D341Med (cell line): ENCODE results near the gene CCDC70.
"Not testable (repeated sequence)": the region's sequence is repeated elsewhere in the genome, so short reads cannot be mapped to it uniquely, and the experiment has no call there.

ENCODE experiments used
- DNase-seq: peaks from one replicate; pipeline ENCODE4 v3.0.0; 2012; ENCODE audit warnings: low spot score

Gene CCDC70

DNA sequence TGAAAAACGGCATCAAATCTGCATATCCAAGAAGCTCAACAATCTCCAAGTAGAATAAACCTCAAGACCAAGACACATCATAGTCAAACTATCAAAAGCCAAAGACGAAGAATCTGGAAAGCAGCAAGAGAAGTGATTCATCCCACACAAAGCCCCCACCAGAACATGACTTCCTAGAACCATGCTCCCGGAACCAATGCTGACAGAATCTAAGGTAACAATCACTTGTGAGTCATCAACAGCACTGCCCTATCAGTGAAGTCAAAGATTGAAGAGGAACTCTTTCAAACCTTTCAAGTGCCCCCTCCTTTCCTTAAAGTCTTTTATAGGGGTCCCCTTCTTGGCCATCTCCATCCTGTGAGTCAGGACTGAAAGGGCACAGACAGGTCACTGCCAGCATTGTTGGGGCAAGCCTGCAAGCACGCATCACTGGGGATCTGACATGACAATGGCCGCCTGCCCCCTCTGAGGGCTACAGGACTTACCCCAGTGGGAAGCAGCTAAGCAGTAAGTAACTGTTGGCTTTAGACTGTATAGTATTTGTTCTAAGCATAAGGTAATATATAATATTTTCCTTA lies at the start of gene CCDC70:
CCDC70 (plus strand) TSS at position 247 of the 578 bp plus-strand sequence. CDS start 3,443 bp downstream, outside the sequence.
- no peak for DNase-seq

DNA sequence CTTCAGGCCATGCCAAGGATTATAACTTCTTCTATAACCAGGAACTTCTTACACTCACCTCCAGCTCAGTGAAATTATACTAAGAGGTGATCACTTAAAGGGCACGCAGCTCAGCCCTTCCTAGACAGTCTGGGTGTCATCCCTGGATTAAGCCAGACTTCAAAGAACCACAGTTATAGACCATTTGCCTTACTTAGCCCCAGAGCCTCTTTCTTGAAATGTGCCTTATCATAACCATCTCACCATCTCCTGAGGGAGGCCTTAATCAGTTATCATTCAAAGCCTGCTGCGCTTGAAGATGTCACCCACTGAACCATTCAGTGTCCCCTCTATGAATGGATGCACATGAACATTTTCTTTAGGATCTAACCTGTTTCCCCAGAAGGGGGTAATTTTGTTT lies 47.7 kb upstream of the CCDC70 start:
- no peak for DNase-seq

DNA sequence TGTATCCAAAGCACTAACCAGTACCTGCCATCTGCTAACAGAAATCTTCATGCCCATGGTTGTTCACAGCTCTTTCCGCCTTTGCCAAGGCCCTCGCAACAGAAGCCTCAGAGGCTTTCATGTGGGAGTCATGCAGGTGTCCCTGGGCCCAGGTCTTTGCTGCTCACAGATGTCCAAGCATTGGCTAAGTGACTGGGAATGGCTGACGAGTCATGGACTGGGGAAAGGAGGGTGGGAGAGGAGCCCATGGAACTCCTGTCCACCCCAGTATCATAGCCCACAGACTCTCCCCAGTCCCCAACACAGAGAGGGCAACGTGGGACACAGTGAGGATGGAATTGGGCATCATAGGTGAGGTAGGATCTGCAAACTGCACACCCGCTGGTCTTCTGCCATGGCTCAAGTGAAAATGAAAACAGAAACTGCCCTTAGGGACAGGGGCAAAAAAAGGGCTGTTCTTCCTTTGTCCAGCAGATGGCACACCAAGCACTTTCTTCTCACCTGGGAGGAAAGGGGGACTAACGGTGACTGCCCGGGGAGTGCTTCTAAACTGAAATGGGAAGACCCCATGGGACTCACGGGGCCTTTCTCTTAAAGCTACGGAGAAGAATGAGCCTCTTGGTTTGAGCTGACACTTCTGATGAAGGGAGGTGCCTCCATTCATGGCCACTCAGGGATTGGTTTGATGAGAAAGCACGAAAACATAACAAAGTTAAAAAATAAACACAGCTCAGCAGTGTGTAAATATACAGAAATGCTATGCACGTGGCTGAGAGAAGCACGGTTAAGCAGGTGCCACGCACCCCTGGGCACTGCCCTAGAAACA lies 46.7 kb upstream of the CCDC70 start:
- DNase-seq = peak; percentile 81

DNA sequence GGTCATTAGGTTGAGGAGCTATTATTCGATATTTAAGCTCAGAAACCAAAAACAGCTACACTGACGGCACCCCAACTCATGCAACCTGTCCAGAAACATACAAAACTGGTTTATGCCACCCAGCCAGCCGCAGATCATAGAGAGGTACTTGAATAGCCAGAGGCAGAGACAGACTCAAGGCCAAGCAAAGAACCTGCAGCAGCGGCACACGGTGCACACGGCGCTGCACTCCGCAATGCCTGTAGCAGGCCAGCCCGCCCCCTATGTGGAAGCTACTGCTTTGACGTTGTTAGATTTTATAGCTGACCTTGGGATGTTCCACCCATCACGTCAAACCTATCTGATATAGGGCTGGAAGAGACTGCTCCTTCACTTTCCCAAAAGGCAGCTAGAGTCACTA lies 45.9 kb upstream of the CCDC70 start:
- no peak for DNase-seq

GRCh38 chr13:51816604-51817249 lies 45.0 kb upstream of the CCDC70 start:
- no peak for DNase-seq

- DNase-seq = no peak
Measured at GRCh38 chr13:51817717-51818116, 44.1 kb upstream of the CCDC70 start.

- DNase-seq = no peak
Measured at GRCh38 chr13:51818276-51818675, 43.5 kb upstream of the CCDC70 start.

DNA sequence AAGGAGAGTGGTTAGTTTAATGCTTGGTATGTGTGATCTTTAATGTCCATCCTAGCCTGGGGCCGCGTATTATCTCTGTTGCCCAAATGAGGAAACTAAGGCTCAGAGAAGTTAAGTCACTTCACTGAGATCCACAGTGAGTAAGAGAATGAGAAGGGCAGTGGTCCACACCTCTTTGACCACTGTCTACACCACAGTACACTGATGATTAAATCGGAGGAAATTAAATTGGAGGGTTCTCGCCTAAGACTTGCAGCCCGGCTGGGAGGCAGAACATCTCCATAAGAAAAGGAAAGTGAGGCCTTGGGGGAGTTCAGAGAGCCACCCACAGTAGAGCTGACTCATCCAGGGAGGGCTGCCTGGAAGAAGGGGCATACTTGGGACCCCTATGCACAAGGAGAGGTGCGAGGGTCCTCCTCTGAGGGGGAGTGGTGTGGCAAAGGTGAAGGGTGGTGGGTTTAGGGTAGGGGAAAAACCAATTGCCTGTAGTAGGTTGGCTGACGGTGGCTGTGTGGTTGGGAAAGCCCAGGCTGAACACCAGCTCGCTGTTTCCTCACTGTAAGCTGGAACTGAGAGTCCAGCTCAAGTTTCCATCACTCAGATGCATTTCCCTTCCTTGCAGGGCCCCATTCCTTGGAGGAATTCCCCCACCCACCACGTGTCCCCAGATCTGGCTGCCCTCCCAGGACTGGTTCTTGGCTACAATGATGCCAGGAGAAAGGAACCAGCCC lies 42.8 kb upstream of the CCDC70 start:
- no peak for DNase-seq

DNA sequence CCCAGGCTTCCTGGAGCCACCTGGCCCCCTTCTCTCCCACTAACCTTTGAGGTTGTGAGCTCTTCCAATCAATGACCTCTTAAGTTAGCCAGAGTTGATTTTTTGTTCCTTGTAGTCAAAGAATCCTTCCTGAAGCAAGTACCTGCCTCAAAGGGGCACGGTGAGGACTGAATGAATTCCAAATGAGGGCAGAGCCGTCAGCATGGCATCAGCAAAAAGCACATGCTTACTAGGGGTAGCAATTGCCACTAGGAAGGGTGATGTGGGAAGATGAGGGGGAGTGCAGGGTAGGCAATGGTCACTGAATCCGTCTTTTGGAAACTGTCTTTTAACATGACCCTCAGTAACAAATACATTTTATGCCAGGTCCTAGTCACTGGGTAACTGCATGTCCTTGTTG lies 42.2 kb upstream of the CCDC70 start:
- DNase-seq = no peak

GRCh38 chr13:51820016-51820597 lies 41.7 kb upstream of the CCDC70 start:
- no peak for DNase-seq

GRCh38 chr13:51821606-51822005 lies 40.2 kb upstream of the CCDC70 start:
- no peak for DNase-seq

DNA sequence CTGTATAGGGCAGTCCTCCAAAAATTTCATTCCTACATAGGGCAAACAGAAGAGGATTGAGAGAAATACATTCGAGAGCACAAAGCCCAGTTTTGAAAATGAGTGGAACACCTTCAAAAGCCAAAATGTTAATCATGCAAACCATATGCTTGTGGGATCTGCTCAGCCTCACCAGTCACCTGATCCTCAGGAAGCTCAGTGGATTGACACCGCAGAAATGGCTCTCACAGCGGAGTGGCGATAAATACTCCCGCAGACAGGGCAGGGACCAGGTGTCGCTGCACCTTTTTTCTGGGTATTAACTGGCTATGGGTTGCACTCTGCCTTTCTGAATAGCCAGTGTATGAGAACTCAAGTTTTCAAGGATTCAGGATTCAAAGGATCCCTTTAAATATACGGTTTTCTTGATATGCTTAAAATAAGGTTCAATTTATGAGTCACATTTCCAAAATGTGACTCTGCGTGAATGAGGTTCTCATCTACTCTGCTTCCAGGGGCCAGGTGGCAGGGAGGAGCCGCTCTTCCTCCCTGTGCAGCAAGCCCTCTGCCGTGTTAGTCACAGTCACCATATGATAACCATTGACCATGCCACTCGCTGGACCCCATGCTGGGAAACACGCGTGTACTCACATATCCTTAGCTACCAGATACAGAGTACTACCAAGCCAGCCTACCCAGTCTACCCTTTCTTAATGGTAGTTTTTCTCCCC lies 39.5 kb upstream of the CCDC70 start:
- DNase-seq = no peak

DNA sequence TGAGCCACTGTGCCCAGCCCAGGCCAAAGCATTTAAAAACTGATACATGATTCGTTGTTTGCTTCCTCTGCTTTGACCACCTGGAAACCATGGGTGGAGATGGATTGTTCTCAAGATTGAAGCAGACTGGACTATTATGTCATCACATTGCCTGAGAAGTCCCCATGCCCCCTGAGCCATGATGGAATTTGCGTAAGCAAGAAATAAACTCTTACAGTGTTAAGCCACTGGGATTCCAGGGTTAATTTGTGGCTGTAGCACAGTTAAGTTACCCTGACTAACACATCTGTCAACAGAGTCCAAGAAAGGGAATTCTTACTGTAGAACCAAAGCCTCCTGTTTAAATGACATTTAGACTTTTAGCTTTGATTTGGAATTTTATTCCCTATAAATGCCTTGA lies 38.4 kb upstream of the CCDC70 start:
- no peak for DNase-seq

DNA sequence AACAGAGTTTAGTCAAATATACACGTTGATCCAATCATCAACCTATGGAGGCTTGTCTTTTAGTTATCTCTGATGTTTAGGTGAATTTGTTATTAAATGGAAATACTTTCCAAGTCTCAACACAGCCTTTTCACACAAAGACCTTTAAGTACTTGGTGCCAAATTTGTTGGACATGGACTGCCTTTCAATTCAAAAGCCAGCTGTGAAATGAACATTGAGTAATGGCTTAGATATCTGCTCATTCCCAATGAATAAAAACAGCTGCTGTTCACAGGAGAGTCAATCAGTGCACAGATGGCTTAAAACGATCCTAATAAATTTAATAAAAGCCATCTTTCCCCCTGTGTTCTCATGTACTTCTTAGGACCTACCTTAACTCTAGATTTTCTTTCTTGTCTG lies 37.9 kb upstream of the CCDC70 start:
- DNase-seq = no peak

DNA sequence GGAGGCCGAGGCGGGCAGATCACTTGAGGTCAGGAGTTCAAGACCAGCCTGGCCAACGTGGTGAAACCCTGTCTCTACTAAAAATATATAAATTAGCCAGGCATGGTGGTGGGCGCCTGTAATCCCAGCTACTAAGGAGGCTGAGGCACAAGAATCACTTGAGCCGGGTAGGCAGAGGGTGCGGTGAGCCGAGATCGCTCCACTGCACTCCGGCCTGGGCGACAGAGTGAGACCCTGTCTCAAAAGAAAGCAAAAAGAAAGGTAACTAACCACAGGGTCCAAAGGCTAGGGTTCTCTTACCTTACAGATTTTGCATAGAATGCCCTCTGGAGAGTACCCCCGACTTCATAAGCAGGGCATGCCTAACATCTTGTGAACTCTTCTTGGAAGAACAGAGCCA lies 37.1 kb upstream of the CCDC70 start:
- not testable (repeated sequence) for DNase-seq

DNA sequence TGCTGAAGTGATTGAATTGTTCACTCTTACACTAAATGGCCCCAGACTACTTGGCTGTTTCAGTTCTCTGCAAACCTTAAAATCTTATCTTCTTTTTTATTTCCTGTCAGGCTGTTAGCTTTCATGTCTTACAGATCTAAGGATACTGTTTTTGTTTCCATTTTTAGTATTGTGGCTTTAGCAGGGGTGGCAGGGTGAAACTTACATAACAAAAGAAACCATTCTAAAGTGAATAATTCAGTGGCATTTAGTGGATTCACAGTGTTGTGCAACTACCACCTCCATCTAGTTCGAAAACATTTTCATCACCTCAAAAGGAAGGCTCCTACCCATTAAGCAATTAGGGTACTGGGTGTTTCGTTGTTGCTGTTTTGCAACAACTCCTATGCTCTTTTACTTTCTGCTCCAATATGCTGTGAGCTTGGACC lies 36.6 kb upstream of the CCDC70 start:
- DNase-seq = no peak

DNA sequence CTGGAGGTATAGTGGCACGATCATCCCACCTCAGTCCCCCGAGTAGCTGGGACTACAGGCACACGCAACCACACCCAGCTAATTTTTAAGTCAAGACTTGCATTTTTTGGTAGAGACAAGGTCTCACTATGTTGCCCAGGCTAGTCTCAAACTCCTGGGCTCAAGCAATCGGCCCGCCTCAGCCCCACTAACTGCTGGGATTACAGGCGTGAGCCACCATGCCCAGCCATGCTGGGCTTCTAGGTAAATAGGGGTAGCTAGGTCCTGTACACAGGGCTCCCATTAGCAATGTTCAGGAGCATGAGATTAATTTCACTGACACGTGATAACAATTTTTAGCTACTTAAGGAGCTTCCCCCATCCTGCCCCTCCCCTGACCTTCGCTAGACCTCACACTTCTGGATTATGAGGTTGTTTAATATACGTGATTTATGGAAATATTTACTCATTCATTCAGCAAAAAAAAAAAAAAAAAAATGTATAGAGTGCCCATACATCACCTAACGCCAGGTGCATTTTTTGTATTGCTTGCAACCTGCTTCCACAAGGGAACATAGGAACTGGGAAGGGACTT lies 36.0 kb upstream of the CCDC70 start:
- DNase-seq = no peak

- DNase-seq = no peak
Measured at GRCh38 chr13:51826606-51827005, 35.2 kb upstream of the CCDC70 start.

DNA sequence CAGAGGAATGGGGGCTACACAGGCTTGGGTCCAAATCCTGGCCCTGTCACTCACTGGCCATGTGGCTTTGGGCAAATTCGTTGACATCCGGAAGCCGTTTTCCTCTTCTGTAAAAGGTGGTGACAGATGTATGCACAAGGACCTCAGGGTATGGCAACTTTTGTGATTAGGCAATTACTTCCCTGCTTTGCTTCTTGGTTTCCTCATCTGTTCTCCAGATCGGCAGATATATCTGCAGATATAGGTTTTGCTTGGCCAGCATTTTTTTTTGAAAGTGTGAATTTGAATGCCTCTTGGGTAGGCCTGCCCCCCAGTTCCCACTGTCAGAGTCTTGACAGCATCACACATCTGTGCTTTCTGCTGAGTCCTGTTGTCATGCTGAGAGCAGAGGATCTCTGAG lies 34.5 kb upstream of the CCDC70 start:
- no peak for DNase-seq

DNA sequence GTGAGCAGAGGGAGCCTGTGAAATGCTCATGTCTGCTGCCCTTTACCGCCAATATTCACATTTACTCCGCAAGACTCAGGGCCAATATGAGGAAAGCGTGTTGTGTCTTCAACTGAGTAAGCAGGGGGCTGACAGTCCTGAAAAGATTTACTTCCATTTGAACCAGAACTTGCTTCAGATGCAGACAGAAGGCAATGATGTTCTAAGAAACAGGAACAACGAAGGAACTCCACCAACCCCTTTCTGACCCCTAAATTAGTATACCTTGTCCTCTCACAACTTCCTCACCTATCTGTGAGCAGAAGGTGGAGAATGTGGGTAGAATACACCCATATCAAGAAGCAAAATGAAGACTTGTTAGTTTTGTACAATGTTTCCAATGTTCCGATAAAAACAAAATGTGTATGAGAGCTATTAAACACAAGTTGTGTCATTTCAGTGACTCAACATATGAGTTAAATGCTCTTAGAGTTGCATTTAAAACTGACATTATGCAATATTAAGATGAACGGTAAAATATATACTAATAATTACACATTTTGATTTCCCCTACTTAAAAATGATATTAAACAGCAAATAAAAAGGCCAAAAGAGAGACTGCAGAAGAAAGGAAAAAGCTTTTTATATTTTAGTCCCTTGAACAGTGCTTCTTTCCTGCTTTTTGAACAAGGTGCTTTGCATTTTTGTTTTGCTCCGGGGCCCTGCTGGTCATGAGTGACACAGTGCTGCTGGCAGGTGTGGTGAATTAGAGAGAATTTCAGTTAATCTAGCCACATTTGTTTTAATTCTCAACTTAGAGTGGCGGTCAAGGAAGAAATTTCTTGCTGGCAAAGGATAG lies 32.8 kb upstream of the CCDC70 start:
- DNase-seq = no peak
